GM19438 (cell line): ENCODE measurements around the gene ADSS1.
"Not testable (repeated sequence)": the region's sequence is repeated elsewhere in the genome, so short reads cannot be mapped to it uniquely, and the experiment has no call there.

Source experiments
- ATAC-seq: cut with Tn5 transposase; IDR thresholded peaks from one replicate; pipeline ENCODE4 v1.9.1; 2021; ENCODE audit warnings: low read depth; ENCODE audit not compliant: unreplicated experiment

Gene ADSS1

GRCh38 chr14:104712881-104713734 is 10.9 kb upstream of the ADSS1 start:
- no peak for ATAC-seq

GRCh38 chr14:104714066-104714465 is 10.0 kb upstream of the ADSS1 start:
- ATAC-seq = no peak

DNA sequence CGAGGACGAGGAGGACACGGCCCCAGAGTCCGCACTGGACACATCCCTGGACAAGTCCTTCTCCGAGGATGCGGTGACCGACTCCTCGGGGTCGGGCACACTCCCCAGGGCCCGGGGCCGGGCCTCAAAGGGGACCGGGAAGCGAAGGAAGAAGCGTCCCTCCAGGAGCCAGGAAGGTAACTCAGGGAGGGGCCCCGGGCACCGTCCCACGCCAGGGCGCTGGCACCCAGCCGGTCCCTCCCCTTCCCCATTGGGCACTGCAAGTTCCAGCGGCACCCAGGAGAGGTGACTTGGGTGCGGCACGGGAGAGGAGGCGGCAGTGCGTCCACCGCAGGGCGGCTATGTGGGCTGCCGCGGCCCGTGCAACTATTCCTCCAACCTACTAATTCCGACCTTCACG is 9.3 kb upstream of the ADSS1 start:
- no peak for ATAC-seq

DNA sequence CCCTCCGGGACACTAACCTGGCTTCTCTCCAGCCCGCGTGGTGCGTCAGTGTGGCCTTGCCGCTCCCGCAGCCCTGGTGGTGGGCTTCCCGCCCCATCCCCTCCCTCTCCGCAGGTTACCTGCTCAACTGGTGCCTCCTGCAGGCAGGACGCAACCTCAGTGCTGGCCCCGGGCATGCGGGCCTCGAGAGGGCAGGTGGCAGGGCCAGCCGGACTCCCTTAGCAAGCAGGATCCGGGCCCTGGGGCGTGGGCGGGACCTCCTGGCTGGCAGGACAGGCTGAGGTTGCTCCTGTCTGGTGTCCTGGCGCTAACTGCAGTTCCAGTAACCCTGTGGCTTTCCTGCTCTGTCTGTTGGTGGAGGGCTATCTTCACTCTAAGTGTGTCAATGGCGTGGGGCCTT is 8.6 kb upstream of the ADSS1 start:
- no peak for ATAC-seq

DNA sequence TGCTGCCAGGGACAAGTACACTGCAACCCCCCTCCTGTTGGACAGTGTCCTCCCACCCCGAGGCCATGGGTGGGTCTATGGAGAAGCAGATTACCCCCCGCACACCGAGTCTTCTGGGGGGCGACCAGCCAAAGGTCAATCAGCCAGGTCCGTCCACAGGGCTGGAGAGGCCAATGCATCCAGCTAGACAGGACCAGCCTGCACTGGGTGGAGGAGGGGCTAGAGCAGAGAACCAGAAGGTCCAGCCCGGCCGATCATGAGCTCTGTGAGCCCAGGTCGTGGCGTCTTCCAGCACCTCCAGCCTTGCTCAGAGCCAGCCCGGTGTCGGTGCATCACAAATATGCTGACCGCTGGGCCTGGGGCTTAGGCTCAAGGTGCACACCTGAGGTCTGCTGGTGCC is 8.2 kb upstream of the ADSS1 start:
- no peak for ATAC-seq

DNA sequence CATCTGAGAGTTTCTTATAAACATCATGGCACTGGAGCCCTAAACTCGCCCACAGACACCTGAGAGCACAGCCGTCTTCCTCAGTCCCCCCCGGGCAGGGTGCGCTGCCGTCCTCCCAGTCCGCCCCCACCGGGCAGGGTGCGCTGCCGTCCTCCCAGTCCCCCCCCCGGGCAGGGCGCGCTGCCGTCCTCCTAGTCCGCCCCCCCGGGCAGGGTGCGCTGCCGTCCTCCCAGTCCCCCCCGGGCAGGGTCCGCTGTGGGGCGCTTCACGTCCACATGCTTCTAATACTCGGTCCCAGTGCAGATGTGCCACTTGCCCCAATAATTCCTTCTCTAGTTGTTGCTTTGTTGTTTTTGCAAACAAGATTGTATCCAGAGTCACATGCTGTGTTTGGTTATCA is 6.9 kb upstream of the ADSS1 start:
- ATAC-seq = no peak

GRCh38 chr14:104717646-104718045 is 6.4 kb upstream of the ADSS1 start:
- no peak for ATAC-seq

GRCh38 chr14:104718147-104718546 is 5.9 kb upstream of the ADSS1 start:
- ATAC-seq = no peak

- ATAC-seq = no peak
Measured at GRCh38 chr14:104718871-104719270, 5.2 kb upstream of the ADSS1 start.

DNA sequence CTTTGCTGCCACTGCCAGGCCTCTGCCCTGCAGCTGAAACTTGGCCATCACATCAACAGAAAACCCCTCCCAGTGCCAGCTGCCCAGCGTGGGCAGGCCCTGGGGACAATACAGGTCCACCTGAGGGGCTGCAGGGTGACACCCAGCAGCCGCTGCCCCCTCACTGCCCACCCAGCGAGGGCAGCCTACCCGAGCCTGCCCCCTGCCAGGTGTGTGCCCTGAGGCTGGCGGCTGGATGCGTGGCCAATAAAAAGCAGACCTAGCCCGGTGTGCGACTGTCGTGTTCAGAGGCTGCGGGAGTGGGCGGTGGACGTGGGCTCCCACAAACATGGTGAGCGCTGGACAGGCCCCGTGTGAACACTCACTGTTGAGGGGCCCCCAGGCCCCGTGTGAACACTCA is 4.7 kb upstream of the ADSS1 start:
- ATAC-seq = no peak

- no peak for ATAC-seq
Measured at GRCh38 chr14:104721505-104722431, 2.3 kb upstream of the ADSS1 start.

DNA sequence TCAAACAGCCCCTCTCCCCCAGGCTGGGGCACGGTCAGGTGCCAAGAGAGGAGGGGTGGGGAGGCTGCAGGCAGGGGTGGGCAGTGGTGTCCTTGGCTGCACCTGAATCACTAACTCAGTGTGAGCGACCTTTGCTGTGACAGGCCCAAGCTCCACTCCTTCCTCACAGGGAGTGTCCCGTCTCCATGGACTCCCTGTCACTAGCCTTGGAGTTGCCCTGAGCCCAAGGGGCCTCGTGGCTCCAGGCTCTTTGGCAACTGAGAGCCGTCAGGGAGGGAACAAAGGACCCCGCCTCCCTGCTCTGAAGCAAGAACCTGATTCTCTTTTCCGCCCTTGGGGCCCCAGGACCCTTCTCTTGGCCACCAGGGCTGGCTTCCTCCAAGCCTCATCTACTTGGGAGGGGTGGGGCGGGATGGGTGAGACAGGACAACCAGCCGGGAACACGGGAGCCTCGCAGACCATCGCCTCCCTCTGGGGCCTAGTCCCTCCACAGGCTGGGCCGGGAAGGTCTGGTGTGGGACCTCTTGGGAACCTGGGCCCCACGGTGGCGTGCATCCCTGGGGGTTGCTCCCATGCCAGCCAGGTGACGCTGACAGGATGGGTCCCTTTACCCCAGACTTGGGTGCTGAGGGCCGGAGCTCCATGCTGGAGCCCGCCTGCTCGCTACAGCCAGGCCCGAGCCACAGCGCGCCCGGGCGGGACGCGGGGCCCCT is 935 bp upstream of the ADSS1 start:
- no peak for ATAC-seq

DNA sequence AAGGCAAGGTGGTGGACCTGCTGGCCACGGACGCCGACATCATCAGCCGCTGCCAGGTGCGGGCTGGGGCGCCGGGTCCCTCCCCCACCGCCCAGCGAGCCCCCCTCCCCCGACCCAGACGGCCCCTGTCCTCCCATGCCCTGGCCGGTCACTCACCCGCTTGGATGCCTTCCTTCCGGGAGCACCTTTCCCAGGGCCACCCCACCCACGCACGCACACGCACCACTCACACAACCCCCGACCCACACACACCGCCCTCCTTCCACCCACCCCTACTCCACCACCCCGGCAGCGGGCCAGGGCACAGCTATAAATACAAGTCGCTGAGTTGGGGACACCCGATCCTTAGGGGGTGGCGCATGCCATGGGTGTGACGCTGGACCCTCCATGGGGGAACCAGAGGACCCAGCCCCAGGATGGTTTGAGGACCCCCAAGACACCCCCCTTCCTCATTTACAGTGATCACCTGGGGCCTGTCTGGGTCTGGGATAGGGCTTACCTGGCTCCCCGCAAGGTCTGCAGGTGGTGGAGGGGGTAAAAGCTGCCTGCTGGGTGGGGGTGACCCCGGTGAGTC is 465 bp downstream of the ADSS1 start:
- no peak for ATAC-seq

- ATAC-seq = no peak
Measured at GRCh38 chr14:104724981-104725771, 1.1 kb downstream of the ADSS1 start.

- no peak for ATAC-seq
Measured at GRCh38 chr14:104725772-104726548, 1.9 kb downstream of the ADSS1 start.

GRCh38 chr14:104726600-104727451 is 2.8 kb downstream of the ADSS1 start:
- no peak for ATAC-seq

DNA sequence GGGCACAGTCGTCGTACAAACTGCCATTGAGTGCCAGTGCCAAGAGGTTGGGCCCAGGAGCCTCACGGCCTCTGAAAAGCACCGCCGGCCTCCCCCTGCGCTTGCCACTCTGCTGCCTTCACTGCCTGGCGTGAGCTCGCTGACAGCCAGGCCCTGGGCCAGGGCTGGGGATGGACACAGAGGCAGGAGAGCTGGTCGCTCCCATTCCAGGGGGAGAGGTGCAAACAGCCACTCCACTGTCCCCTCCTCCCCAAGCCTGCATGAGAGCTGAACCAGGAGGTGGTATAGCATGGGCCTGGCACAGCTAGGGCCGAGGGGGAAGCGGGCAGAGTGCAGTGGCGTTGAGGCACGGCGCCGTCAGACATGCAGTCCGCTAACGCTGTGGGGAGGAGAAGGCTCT is 4.6 kb downstream of the ADSS1 start:
- ATAC-seq = no peak

DNA sequence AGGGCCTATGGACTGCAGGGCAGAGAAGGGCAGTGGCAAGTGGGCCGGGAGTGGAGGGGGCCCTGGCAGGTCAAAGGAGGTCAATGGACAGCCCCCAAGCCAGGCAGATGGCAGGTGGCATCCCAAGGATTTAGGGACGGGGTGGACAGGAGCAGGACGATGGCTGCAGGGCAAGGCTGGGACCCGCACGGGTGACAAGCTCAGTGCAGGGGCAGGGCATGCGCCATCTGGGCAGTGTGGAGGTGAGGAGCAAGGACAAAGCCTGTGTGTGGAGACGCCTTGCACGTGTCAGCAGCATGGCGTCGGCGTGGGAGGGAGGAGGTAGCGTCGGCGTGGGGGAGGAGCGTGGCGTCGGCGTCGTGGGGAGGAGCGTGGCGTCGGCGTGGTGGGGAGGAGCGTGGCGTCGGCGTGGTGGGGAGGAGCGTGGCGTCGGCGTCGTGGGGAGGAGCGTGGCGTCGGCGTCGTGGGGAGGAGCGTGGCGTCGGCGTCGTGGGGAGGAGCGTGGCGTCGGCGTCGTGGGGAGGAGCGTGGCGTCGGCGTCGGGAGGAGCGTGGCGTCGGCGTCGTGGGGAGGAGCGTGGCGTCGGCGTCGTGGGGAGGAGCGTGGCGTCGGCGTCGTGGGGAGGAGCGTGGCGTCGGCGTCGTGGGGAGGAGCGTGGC is 5.3 kb downstream of the ADSS1 start:
- not testable (repeated sequence) for ATAC-seq
